ENCODE results near the gene PGBD4. TPM values are rescaled to one million over a fixed set of nuclear protein-coding genes. Genes with fewer than 3 reads are reported as not detected.
A peak's percentile ranks its signal among the peaks of the same experiment; 100 is the strongest.

PGBD4 gene
- 2.7 TPM for total RNA-seq (2013)
- under 1 TPM; 0.38 to 0.93 (median 0.58) TPM for polyA plus RNA-seq
- polyA minus RNA-seq = 1.7 and 2.2 TPM in 2 replicates
- 1.6 to 11.0 (median 3.8) reads per million in 11 experiments for total RNA-seq

- peak within 1 kb of the TSS; percentile 89 for H2AFZ ChIP-seq (ENCODE audit: insufficient read depth, low read depth, low read length, poor library complexity, severe bottlenecking)
- no peaks in the 10 kb centered on the region for H3K27me3 ChIP-seq (ENCODE audit: control insufficient read depth in 2 of 2, insufficient read depth in 2 of 2, low read length in 2 of 2)
- intact Hi-C loops (cut with micrococcal nuclease) = loop anchor here (1.0 to 10.0 kb wide), 5 partner anchors 111 to 883 kb away; partner anchors contain the start of genes KATNBL1 (in 2 of the 2), EMC4 (in 1 of the 2), SLC12A6 (in 1 of the 2) and ZNF770 (in 1 of the 2)
- peak; percentile 99 to 100 (median 99) for DNase-seq
- Mint-ChIP-seq H3K4me3 (peak within 1 kb of the TSS; percentile 98 to 99), H3K9me3 (peaks cover 2 to 15% (median 9%) of the 10 kb centered on the region in 7 donors), H3K27ac (peak within 1 kb of the TSS; percentile 98 to 100 (median 99)), H3K4me1 (peaks cover 20% of the 10 kb centered on the region), H3K36me3 (peaks cover 10 to 14% of the 10 kb centered on the region in 2 donors), H3K27me3 (ENCODE audit: low read depth in 3 of 3) (no peaks in the 10 kb centered on the region)
- peak within 1 kb of the TSS; percentile 88 for H3K4me2 ChIP-seq (replicated peaks; ENCODE audit: extremely low read depth, low read length, poor library complexity, severe bottlenecking)
- 0% methylated on average over 45 of the region's 48 CpGs for WGBS (ENCODE audit: insufficient coverage)
- peak within 1 kb of the TSS; percentile 91 for H3K9ac ChIP-seq (ENCODE audit: insufficient read depth, low read length, poor library complexity, severe bottlenecking)
- peak within 1 kb of the TSS; percentile 87 to 98 (median 97) for H3K4me3 ChIP-seq (replicated peaks in 1 of 3; ENCODE audit: low read depth in 2 of 3, low read length in 3 of 3)
- peak within 1 kb of the TSS; percentile 91 to 96 for H3K27ac ChIP-seq (ENCODE audit: low read depth in 1 of 2, low read length in 2 of 2)
- H3K4me1 ChIP-seq (ENCODE audit: control insufficient read depth in 1 of 2, insufficient read depth in 2 of 2, low read length in 2 of 2) = peaks cover 23 to 28% of the 10 kb centered on the region in 2 donors
- H4K20me1 ChIP-seq (ENCODE audit: insufficient read depth, low read length) = no peaks in the 10 kb centered on the region
- peaks cover 0 to 4% of the 10 kb centered on the region in 2 donors for H3K36me3 ChIP-seq (replicated peaks in 1 of 2; ENCODE audit: control insufficient read depth in 1 of 2, insufficient read depth in 2 of 2, low read length in 2 of 2)
- no peaks in the 10 kb centered on the region for H3K9me3 ChIP-seq (replicated peaks in 1 of 2; ENCODE audit: control insufficient read depth in 1 of 2, insufficient read depth in 1 of 2, low read length in 2 of 2)
- H3K79me2 ChIP-seq (ENCODE audit: insufficient read depth, low read length) = peaks cover 51% of the 10 kb centered on the region
- no peak for TF ChIP-seq CTCF (IDR thresholded peaks at IDR 0.05)
Measured at GRCh38 chr15:34101366-34102174, at the start of gene PGBD4, which contains the start of gene EMC7. PGBD4 (plus strand) TSS chr15:34102083; CDS start chr15:34102532, 449 bp downstream. EMC7 (minus strand) TSS chr15:34101862; CDS start chr15:34101839, 23 bp downstream.

- no peak for TF ChIP-seq CTCF (IDR thresholded peaks at IDR 0.05)
- H3K9me3 Mint-ChIP-seq = peaks cover 22 to 33% (median 28%) of the 10 kb centered on the region in 7 donors
Measured at GRCh38 chr15:34054081-34054707, 47.7 kb upstream of the PGBD4 start.

More at GRCh38 chr15:34054081-34054707, 47.7 kb upstream of the PGBD4 start:
- WGBS (ENCODE audit: insufficient coverage) = no CpG with 5 or more reads among the region's 3 CpGs
- peaks cover 6 to 12% of the 10 kb centered on the region in 2 donors for H3K9me3 ChIP-seq (replicated peaks in 1 of 2; ENCODE audit: control insufficient read depth in 1 of 2, insufficient read depth in 1 of 2, low read length in 2 of 2)
- Mint-ChIP-seq H3K27ac (no peak overlapping the region), H3K4me1 (no peaks in the 10 kb centered on the region), H3K27me3 (ENCODE audit: low read depth in 3 of 3) (peaks cover 0 to 8% (median 1%) of the 10 kb centered on the region in 3 donors), H3K4me3 (no peak overlapping the region), H3K36me3 (no peaks in the 10 kb centered on the region)
- no peaks in the 10 kb centered on the region for H3K79me2 ChIP-seq (ENCODE audit: insufficient read depth, low read length)
- no peak for DNase-seq
- no peak overlapping the region for H3K4me2 ChIP-seq (replicated peaks; ENCODE audit: extremely low read depth, low read length, poor library complexity, severe bottlenecking)
- no peaks in the 10 kb centered on the region for H3K36me3 ChIP-seq (replicated peaks in 1 of 2; ENCODE audit: control insufficient read depth in 1 of 2, insufficient read depth in 2 of 2, low read length in 2 of 2)
- no peak overlapping the region for H3K4me3 ChIP-seq (replicated peaks in 1 of 3; ENCODE audit: low read depth in 2 of 3, low read length in 3 of 3)
- no peak overlapping the region for H3K27ac ChIP-seq (ENCODE audit: low read depth in 1 of 2, low read length in 2 of 2)
- intact Hi-C loops (cut with micrococcal nuclease) = no loop called here
- H4K20me1 ChIP-seq (ENCODE audit: insufficient read depth, low read length) = no peaks in the 10 kb centered on the region
- no peaks in the 10 kb centered on the region for H3K27me3 ChIP-seq (ENCODE audit: control insufficient read depth in 2 of 2, insufficient read depth in 2 of 2, low read length in 2 of 2)
- H3K4me1 ChIP-seq (ENCODE audit: control insufficient read depth in 1 of 2, insufficient read depth in 2 of 2, low read length in 2 of 2) = no peaks in the 10 kb centered on the region
- no peak overlapping the region for H3K9ac ChIP-seq (ENCODE audit: insufficient read depth, low read length, poor library complexity, severe bottlenecking)
- H2AFZ ChIP-seq (ENCODE audit: insufficient read depth, low read depth, low read length, poor library complexity, severe bottlenecking) = no peak overlapping the region
